LNCAP (cell line): ENCODE results near the gene LZTS2.

Experiments
- TF ChIP-seq, protein P1 (sequence below): fragments of 450-650 bp; IDR thresholded peaks from 2 replicates; pipeline ENCODE4 v1.5.1; 2017; ENCODE audit warnings: mild to moderate bottlenecking

Gene LZTS2

DNA sequence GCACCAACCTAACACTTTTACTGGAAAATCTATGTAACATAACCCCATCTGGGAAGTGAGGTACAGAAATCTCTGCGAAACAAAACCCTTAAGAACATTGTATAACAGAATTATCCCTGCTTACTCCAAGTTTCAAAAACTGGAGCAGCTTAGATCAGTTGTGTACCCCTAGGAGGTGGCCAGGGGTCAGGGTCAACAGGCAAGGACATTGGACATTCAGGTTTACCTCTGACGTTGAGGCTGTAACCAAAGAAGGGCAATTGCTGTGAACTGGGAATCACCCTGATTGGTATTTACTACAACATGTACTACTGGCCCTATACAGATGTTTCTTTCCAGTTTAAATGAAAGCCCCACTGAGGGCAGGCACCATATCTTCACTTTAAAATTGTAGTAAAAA is 44.5 kb downstream of the LZTS2 start:
- TF ChIP-seq, protein P1, sequence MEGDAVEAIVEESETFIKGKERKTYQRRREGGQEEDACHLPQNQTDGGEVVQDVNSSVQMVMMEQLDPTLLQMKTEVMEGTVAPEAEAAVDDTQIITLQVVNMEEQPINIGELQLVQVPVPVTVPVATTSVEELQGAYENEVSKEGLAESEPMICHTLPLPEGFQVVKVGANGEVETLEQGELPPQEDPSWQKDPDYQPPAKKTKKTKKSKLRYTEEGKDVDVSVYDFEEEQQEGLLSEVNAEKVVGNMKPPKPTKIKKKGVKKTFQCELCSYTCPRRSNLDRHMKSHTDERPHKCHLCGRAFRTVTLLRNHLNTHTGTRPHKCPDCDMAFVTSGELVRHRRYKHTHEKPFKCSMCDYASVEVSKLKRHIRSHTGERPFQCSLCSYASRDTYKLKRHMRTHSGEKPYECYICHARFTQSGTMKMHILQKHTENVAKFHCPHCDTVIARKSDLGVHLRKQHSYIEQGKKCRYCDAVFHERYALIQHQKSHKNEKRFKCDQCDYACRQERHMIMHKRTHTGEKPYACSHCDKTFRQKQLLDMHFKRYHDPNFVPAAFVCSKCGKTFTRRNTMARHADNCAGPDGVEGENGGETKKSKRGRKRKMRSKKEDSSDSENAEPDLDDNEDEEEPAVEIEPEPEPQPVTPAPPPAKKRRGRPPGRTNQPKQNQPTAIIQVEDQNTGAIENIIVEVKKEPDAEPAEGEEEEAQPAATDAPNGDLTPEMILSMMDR: no peak

DNA sequence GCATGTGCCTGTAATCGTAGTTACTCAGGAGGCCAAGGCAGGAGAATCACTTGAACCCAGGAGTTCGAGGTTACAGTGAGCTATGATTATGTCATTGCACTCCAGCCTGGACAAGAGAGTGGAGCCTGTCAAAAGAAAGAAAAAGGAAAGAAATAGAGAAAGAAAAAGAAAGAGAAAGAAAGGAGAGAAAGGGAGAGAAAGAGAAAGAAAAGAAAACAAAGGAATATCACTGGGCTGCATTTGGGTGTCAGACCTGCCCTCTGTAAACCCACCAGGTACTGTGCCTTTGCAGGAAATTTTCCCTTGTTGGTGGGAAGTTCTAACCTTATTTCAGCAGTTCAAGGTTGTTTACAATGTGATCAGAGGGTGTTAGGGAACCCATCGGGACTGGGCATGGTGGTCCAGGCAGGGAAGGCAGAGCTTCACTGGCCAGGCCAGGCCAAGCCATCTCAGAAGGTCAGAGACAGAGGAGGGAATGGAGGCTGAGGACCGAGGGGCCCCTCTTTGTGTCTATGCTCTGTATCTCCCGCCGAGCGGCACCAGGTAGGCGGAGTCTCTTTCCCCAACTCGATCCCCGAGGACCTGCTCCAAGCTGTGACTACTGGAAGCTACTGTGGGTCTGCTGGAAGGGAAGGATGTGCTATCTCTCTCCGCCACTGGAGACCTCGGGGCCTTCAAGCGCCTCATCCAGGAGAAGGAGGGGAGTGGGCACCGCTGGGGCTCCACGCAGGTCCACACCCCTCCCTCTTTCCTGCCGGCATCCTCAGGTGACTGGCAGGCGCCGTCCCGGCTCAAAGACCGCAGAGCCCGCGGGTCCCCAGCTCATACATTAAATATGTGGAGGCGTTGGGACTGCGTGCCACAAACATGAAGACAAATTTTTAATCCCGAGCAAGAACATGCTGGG is 47.0 kb downstream of the LZTS2 start:
- TF ChIP-seq, protein P1: no peak

DNA sequence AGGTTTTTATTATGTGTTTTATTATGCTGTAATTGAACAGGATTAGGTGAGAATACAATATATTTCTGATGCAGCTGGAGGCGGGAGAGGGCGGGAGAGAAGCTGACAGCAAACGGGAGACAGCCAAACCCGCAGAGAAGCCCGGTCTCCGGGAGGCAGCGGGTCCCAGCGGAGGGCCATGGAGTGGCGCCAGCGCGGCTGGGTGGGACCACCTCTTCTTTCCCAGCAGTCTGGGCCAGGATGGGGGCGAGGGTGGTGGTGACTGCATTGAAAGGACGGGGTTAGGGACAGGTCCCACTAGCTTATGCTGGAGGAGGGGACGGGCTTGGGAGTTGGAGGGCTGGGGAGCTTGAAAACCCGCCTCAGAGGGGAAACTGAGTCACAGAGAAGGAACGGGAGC is 47.7 kb downstream of the LZTS2 start:
- TF ChIP-seq, protein P1: no peak

DNA sequence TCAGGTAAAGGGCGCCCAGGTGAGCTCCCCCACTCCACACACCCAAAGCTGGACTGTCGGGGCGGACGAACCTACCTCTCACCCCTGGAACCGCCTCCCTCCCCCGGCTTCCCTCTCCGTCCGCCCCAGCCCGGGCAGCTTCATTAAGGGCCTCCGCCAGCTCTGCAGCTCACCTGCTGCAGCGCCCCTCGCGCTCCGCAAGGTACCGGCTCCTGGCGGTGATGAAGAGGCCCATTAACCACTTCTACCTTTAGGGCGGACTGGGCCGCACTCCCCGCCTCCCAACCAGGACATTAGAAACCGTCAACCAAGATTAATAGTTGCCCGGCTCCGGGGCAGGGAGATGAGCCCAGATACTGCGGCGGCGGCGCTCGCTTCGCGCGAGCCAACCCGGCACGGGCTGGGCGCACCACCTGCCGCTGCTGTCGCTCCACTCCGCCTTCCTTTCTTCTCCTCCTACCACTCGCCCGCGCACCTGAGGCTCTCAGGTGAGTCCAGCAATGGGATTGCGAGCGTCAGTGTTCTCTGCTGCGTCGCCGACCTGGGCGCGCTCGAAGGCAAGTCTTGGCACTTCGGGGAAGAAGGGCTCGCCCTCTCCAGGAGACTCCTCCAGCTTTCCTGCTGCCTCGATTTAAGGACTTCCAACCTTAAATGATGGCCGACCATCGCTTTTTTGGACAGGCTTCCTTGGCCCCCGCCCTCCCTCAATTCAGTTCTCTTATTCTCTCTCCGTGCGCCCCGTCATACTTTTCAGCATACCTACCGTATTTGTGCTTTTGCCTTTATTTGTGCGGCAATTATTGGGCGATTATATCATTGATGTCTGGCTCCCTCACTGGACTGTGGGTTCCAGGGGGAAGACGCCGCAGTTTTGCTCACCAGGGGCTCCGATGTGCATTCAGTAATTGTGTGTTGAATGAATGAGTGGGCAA is 48.6 kb downstream of the LZTS2 start:
- TF ChIP-seq, protein P1: no peak

DNA sequence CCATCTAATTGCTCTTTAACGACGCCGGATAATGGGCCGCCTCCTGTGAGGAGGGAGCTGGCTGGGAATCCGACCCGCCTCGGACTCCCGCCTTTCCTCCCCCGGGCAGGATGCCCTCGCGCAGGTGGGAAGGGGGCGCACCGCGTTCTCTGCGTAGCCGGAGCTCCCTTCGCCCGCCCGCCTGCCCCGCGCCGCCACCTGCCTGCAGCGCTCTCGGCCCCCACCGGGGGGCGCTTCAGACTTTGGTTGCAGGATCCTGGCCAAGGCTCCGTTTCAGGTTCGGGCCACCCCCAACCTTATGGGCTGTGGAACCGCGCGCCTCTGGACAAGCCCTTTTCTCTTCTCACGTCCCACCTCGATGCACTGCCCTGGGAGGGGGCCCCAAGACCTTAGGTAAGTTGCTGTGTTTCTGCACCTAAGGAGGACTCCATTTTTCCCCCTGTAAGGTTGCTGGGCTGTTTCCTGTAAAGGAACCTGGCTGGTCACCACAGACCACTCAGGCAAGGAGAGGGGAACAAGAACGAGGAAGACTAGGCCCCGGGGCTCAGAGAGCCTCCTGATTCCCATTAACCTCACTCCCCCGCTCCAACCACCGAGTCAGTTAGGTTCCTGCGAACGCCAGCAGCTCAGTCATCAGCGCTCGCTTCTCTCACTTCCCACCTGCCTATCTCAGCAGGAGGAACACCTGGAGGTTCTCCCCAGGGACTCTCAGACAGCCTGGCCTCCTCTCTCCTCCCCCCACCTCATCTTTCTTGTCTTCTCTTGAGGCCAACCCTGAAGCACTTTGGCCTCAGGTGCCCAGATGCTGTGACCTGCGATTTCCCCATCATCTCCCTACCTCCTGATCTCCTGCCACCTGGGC is 50.8 kb downstream of the LZTS2 start:
- TF ChIP-seq, protein P1: peak; percentile 57

DNA sequence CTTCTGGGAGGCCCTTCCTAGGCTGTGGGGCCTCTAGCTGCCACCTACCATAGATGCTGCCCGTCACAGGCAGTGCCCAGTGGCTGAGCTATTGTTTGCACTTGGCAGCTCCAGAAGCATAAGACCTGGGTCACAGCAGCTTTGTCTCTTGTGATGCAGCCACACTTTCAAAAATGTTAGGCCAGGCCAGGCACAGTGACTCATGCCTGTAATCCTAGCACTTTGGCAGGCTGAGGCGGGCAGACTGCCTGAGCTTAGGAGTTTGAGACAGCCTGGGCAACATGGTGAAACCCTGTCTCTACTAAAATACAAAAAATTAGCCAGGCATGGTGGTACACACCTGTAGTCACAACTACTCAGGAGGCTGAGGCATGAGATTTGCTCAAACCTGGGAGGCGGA is 52.7 kb downstream of the LZTS2 start:
- TF ChIP-seq, protein P1: no peak

DNA sequence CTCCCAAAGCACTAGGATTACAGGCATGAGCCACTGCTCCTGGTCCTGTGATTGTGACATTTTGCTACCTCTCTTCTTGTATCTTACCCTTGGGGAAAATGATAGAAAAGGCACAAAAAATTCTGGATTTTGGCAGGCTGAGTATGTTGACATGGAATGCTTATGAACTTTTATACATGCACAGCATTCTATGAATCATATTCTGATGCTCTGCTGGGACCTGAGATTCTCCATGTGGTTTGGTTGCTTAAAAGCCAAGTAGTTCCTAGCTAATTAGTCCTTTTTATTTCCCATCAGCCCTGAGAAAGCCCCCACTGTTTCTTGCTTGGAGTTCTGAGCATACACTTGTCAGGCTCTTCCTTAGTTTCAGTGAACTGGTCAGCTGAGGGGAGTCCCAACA is 53.9 kb downstream of the LZTS2 start:
- TF ChIP-seq, protein P1: no peak
